ENCODE measurements around the gene MAN1C1. TPM values are rescaled to one million over a fixed set of nuclear protein-coding genes. Genes with fewer than 3 reads are reported as not detected.

The MAN1C1 gene
- total and polyA plus RNA-seq, 10 of the 15 experiments (the other 5 are each of a cell fraction or from before 2014, with no cell fraction given): 0.12 to 0.56 (median 0.22) TPM; not detected in 3

DNA sequence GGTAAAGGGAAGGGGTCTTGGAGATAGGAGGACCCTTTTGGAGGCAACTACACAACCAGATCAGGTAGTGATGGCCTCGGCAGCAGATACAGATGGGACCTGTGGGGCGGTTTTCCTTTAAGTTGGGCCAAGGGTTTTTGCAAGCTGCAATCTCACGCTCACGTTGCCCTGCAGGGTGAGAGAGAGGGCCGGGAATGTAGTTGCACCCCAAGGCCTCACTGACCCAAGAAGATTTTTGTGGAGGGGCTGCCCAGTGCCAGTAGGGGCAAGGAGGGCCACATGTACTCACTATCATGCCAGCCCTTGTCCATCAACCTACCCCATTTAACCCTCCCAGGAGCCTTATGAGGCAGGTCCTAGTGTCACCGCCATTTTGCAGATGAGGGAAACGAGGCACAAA lies 125.7 kb downstream of the MAN1C1 start:
- in situ Hi-C loops (cut with MboI): loop anchor here (5.0 kb wide), 1 partner anchor 50 kb away; no protein-coding TSS in a partner anchor
- CTCF ChIA-PET: no interaction called here
- Histone ChIP-seq H2AFZ (ENCODE audit: control insufficient read depth, low read depth, low read length) (no peak overlapping the region), H3K4me2 (ENCODE audit: control insufficient read depth, insufficient read depth) (no peak overlapping the region), H3K4me3 (no peak overlapping the region), H3K9ac (ENCODE audit: control insufficient read depth, insufficient read depth, low read length) (no peak overlapping the region), H3K36me3 (ENCODE audit: control insufficient read depth in 2 of 2, insufficient read depth in 2 of 2, low read length in 1 of 2) (no peaks in the 10 kb centered on the region), H4K20me1 (ENCODE audit: control insufficient read depth, insufficient read depth) (no peaks in the 10 kb centered on the region; the same call in 1 of the 2 replicates), H3K27me3 (replicated peaks in 1 of 2; ENCODE audit: control insufficient read depth in 2 of 2, insufficient read depth in 2 of 2, low read length in 1 of 2) (peaks cover 8 to 14% of the 10 kb centered on the region in 2 experiments), H3K4me1 (ENCODE audit: control insufficient read depth, insufficient read depth, low read length) (no peaks in the 10 kb centered on the region), H3K27ac (ENCODE audit: control insufficient read depth, insufficient read depth) (no peak overlapping the region), H3K79me2 (ENCODE audit: control insufficient read depth, insufficient read depth, low read length) (no peaks in the 10 kb centered on the region), H3K9me3 (replicated peaks; ENCODE audit: control insufficient read depth, insufficient read depth, low read length) (no peaks in the 10 kb centered on the region)
- intact Hi-C loops (cut with micrococcal nuclease; ENCODE audit: unreplicated experiment): no loop called here
- BruUV-seq (replicated peaks): no TSS peak
- no peak for FAIRE-seq
- POLR2A ChIA-PET: no interaction called here
- SMC1A ChIA-PET (ENCODE audit: uncharacterized antibody, unreplicated experiment): no interaction called here
- ATAC-seq: no peak
- RAD21 ChIA-PET (ENCODE audit: unreplicated experiment): no interaction called here
- TF ChIP-seq CREB1 (IDR thresholded peaks at IDR 0.05; ENCODE audit: low read depth): no peak
- TF ChIP-seq IKZF1 (conservative IDR thresholded peaks at IDR 0.05): no peak
- no peak for TF ChIP-seq KDM1A (IDR thresholded peaks at IDR 0.05; ENCODE audit: borderline replicate concordance)
- TF ChIP-seq BACH1 (IDR thresholded peaks at IDR 0.05; ENCODE audit: borderline replicate concordance): no peak
- no peak for TF ChIP-seq SREBF1 (IDR thresholded peaks at IDR 0.05; ENCODE audit: low read length)
- no peak for TF ChIP-seq POLR2AphosphoS2 (IDR thresholded peaks at IDR 0.05; ENCODE audit: low read depth, low read length)
- no peak for TF ChIP-seq RBBP5 (conservative IDR thresholded peaks at IDR 0.05)
- TF ChIP-seq, protein P1, sequence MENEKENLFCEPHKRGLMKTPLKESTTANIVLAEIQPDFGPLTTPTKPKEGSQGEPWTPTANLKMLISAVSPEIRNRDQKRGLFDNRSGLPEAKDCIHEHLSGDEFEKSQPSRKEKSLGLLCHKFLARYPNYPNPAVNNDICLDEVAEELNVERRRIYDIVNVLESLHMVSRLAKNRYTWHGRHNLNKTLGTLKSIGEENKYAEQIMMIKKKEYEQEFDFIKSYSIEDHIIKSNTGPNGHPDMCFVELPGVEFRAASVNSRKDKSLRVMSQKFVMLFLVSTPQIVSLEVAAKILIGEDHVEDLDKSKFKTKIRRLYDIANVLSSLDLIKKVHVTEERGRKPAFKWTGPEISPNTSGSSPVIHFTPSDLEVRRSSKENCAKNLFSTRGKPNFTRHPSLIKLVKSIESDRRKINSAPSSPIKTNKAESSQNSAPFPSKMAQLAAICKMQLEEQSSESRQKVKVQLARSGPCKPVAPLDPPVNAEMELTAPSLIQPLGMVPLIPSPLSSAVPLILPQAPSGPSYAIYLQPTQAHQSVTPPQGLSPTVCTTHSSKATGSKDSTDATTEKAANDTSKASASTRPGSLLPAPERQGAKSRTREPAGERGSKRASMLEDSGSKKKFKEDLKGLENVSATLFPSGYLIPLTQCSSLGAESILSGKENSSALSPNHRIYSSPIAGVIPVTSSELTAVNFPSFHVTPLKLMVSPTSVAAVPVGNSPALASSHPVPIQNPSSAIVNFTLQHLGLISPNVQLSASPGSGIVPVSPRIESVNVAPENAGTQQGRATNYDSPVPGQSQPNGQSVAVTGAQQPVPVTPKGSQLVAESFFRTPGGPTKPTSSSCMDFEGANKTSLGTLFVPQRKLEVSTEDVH (IDR thresholded peaks at IDR 0.05; ENCODE audit: low read depth, partially characterized antibody): no peak
- no peak for DNase-seq (ENCODE audit: low read depth, low spot score)
- WGBS (ENCODE audit: insufficient coverage, insufficient replicate concordance, low lambda C conversion rate, missing lambda C conversion rate): 43% methylated on average over 7 of the region's 7 CpGs

Data from GM12878 (cell line).